ENCODE results near the gene BIN2.

BIN2 gene

DNA sequence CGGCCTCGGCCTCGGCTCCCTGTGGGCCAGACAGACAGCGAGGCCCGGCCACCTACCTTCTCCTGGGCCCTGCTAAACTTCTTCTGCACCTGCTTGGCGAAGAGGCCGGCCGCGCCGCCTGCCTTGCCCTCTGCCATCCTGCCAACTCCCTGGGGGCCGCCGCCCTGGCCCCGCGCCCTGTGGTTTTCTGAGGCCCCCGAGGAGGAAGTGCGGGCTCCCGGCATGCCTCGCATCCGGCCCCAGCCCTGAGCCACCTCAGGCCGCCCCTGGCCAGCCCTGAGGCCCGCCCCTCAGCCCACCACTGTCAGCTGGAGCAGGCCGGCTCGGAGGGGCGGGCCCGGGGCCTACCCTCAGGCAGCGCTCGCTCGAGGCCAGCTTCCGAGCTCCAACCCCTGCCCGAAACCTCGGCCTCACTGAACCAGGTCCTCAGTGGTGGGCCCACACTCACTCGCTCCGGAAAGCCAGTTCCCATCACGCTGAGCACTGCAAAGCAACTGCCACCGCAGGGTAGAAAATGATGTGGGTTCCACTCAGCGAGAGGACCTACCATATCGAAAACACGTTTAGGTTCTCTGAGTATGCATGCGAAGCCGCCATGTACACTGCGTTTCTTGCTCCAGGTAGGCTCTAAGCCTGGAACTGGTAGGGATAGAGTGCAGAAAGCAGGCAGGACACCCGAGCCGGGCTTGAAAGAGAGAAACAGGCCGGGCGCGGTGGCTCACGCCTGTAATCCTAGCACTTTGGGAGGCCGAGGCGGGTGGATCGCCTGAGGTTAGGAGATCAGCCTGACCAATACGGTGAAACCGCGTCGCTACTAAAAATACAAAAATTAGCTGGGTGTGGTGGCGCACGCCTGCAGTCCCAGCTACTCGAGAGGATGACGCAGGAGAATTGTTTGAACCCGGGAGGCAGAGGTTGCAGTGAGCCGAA, at the start of gene BIN2:
Gene BIN2 (minus strand): TSS at position 209 of the 930 bp plus-strand sequence. CDS start 72 bp downstream, at position 137.
- TF ChIP-seq GATA3 (IDR thresholded peaks at IDR 0.05; ENCODE audit: low read depth, low read length), result no peak
- TF ChIP-seq GATA2 (IDR thresholded peaks at IDR 0.05; ENCODE audit: low read depth, low read length), result no peak

- no peak for TF ChIP-seq GATA2 (IDR thresholded peaks at IDR 0.05; ENCODE audit: low read depth, low read length)
- no peak for TF ChIP-seq GATA3 (IDR thresholded peaks at IDR 0.05; ENCODE audit: low read depth, low read length)
Observed at GRCh38 chr12:51373187-51373586, 49.2 kb upstream of the BIN2 start.

DNA sequence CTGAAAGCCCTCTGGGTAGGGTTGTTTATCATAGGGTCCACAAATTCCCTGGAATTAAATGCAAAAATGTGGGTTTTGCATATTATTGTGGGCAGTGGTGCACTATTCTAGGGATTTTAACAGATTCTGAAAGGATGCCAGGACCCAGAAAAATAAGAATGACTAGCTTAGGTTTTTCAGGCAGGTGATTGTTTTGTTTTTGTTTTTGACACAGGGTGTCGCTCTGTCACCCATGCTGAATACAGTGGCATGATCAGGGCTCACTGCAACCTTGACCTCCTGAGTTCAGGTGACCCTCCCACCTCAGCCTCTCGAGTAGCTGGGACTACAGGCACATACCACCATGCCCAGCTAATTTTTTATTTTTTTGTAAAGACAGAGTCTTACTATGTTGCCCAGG, 48.0 kb upstream of the BIN2 start:
- TF ChIP-seq GATA3 (IDR thresholded peaks at IDR 0.05; ENCODE audit: low read depth, low read length) (no peak), GATA2 (IDR thresholded peaks at IDR 0.05; ENCODE audit: low read depth, low read length) (no peak)

GRCh38 chr12:51371295-51371953, 47.5 kb upstream of the BIN2 start:
- TF ChIP-seq GATA3 (IDR thresholded peaks at IDR 0.05; ENCODE audit: low read depth, low read length) (no peak), GATA2 (IDR thresholded peaks at IDR 0.05; ENCODE audit: low read depth, low read length) (no peak; the same call in 1 of the 2 replicates)

GRCh38 chr12:51370667-51371066, 46.7 kb upstream of the BIN2 start:
- TF ChIP-seq GATA3 (IDR thresholded peaks at IDR 0.05; ENCODE audit: low read depth, low read length) (no peak), GATA2 (IDR thresholded peaks at IDR 0.05; ENCODE audit: low read depth, low read length) (no peak)

DNA sequence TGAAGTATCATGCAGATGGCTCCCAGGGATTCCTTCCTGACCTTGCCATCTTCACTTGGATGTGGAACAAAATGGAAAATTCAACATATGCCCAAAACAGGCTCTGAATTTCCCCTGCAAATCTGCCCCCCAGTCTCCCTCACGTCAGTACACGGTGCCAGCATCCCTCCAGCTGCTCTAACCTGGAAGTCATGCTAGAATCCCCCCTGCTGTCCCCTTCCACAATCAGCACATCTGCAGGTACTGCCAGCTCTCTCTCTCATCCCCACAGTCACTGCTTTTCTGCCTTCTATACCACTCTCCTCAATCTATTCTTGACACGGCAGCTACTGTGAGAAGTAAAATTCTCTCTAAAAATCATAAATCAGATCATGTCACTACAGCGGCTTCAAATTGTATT, 45.6 kb upstream of the BIN2 start:
- no peak for TF ChIP-seq GATA2 (IDR thresholded peaks at IDR 0.05; ENCODE audit: low read depth, low read length)
- TF ChIP-seq GATA3 (IDR thresholded peaks at IDR 0.05; ENCODE audit: low read depth, low read length), result no peak

DNA sequence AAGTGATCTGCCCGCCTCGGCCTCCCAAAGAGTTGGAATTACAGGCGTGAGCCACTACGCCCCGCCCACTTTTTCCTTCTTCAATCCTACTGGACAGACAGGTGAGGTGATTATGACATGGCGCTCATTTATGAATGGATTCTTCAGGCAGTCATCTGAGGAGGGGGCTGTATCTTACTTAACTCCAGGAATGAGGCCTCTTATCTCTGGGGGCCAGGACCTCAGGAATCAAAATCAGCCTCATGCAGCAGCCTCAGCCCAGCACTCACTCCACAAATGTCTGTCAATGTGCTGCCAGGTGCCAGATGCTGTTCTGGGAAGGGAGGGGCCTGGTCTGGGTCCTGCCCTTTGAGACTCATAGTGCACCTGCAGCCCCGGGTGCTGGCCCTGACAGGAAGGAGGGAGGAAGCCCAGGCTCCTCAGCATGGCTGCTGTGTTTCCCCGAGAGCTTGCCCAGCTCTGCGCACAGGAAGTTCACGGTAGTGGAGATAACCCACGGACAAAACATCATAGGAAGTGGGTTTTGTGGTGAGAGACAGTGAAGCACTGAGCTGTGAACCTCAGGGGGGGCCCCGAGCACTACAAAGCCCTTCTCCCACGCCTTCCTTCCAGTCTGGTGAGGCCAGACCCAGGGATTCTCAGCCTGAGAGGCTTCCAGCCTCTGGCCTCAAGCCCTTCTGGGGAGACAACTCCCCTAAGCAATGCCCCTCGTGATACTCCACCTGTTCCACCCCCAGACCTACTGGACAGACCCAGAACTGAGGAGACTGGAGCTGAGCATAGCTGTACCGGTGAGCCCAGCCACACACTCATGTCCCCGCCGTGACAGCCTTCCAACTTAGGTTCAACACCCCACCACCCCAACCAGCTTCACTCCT, 44.9 kb upstream of the BIN2 start:
- TF ChIP-seq GATA2 (IDR thresholded peaks at IDR 0.05; ENCODE audit: low read depth, low read length), result no peak
- TF ChIP-seq GATA3 (IDR thresholded peaks at IDR 0.05; ENCODE audit: low read depth, low read length), result no peak

DNA sequence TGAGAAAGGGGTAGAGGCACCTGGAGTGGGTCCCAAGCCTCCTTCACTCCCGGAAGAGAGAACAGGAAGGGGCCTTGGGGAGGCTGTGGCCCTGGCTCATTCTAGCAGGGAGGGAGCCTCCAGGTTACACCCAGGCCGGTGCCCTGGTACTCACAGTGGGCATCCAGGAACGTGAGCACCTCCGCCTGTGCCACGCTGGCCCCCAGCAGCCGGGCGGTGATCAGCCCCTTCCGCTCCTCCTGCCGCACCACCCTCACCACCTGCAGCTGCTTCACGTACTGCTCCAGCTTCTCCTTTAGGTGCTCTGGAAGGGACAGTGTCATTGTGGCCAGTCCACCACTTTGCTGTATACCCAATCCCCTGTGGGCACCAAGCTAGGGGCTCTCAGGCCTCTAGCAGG, 41.3 kb upstream of the BIN2 start:
- no peak for TF ChIP-seq GATA3 (IDR thresholded peaks at IDR 0.05; ENCODE audit: low read depth, low read length)
- TF ChIP-seq GATA2 (IDR thresholded peaks at IDR 0.05; ENCODE audit: low read depth, low read length), result no peak

- TF ChIP-seq GATA2 (IDR thresholded peaks at IDR 0.05; ENCODE audit: low read depth, low read length) (no peak), GATA3 (IDR thresholded peaks at IDR 0.05; ENCODE audit: low read depth, low read length) (no peak)
Observed at GRCh38 chr12:51364001-51364400, 40.0 kb upstream of the BIN2 start.

DNA sequence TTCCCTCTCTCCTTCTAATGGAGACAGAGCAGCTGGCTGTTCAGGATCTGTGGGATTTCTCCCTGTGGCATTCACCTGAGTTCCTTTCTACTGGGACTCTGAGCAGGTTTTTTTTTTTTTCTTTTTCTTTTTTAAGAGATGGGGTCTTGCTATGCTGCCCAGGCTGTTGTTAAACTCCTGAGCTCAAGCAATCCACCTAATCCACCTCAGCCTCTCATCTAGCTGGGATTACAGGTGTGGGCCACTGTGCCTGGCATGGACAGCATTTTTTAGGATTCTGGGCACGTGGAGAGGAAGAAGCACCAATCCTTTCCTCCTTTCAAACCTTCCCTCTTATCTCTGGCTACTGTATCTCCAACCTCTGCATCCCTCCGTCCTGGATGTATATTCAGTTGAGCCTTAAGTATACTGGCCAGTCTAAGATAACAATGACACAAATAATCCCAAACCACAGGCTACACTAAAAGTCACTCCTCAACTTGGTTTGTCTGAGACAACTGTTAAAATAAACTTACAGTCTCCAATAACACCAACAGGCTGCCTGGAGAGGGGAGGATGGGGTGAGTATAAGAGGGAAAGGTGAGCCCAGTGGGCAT, 38.9 kb upstream of the BIN2 start:
- TF ChIP-seq GATA2 (IDR thresholded peaks at IDR 0.05; ENCODE audit: low read depth, low read length) (no peak), GATA3 (IDR thresholded peaks at IDR 0.05; ENCODE audit: low read depth, low read length) (no peak)

DNA sequence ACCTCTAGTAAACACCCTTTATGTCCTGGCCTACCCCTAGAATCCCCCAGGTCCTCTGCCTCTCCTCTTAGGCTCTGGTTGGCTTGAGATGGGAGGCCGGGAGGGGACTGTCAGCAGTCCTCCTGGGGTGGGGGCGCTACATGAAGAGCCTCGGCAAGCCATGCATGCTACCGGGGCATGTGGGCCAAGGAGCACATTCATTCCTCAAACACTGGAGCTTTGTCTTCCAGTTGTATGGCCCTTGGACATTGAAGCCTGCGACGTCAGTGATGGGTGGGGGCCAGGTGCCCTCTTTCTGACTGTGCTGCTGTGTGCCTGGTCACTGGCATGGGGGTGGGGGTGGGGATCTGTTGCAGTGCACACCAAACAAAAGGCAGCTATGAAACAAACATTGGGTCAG, 38.3 kb upstream of the BIN2 start:
- TF ChIP-seq GATA2 (IDR thresholded peaks at IDR 0.05; ENCODE audit: low read depth, low read length), result no peak
- TF ChIP-seq GATA3 (IDR thresholded peaks at IDR 0.05; ENCODE audit: low read depth, low read length), result no peak

GRCh38 chr12:51361161-51362016, 37.4 kb upstream of the BIN2 start:
- TF ChIP-seq GATA3 (IDR thresholded peaks at IDR 0.05; ENCODE audit: low read depth, low read length) (no peak), GATA2 (IDR thresholded peaks at IDR 0.05; ENCODE audit: low read depth, low read length) (no peak)

GRCh38 chr12:51360315-51360714, 36.3 kb upstream of the BIN2 start:
- no peak for TF ChIP-seq GATA3 (IDR thresholded peaks at IDR 0.05; ENCODE audit: low read depth, low read length)
- TF ChIP-seq GATA2 (IDR thresholded peaks at IDR 0.05; ENCODE audit: low read depth, low read length), result no peak
